ENCODE results near the gene SNX14. TPM values are rescaled to one million over a fixed set of nuclear protein-coding genes. Genes with fewer than 3 reads are reported as not detected.

SNX14 gene
- polyA plus RNA-seq, 1 of the 3 experiments (the other 2 are of a cell fraction): 40.4 TPM

Other genes with a start within 250 kb of the SNX14 start
- 443 and 528 TPM in 2 replicates for gene NT5E, start 143.8 kb downstream of the SNX14 start, polyA plus RNA-seq (2012; rRNA removed)
- gene SYNCRIP, start 49.0 kb upstream of the SNX14 start, polyA plus RNA-seq (2012; rRNA removed): 15.9 and 17.8 TPM in 2 replicates

Measured in SK-N-SH (cell line).